Keratinocyte (primary cell): ENCODE results near the gene PRKCA. TPM values are rescaled to one million over a fixed set of nuclear protein-coding genes. Genes with fewer than 3 reads are reported as not detected.

Experiments
- DNase-seq: peaks from one replicate; pipeline ENCODE4 v3.0.0-alpha.2; 2011; ENCODE audit warnings: low read depth, missing footprints, low spot score
- FAIRE-seq: peaks from 2 replicates; lab custom pipeline; 2011; peaks lifted over from hg19 to GRCh38; lab: Jason Lieb, UNC
- H2AFZ ChIP-seq: 2 replicates; pipeline ENCODE4 v1.6.0; 2012; ENCODE audit warnings: low read length, control low read depth, inconsistent platforms; ENCODE audit not compliant: control insufficient read depth
- H3K27ac ChIP-seq: 2 replicates; pipeline ENCODE4 v1.5.1; 2011; ENCODE audit warnings: low read length; ENCODE audit not compliant: control insufficient read depth, insufficient read depth
- H3K27me3 ChIP-seq: 3 replicates; pipeline ENCODE4 v1.6.0; 2011; ENCODE audit warnings: low read length; ENCODE audit not compliant: control insufficient read depth, insufficient read depth; ENCODE audit errors: extremely low read depth
- H3K36me3 ChIP-seq, 2 experiments: 2 replicates in 1 of 2; 3 replicates in 1 of 2; pipeline ENCODE4 v1.5.1; 2011; ENCODE audit warnings: low read length in 2 of 2, mild to moderate bottlenecking in 1 of 2; ENCODE audit not compliant: control insufficient read depth in 2 of 2, insufficient read depth in 2 of 2; ENCODE audit errors: extremely low read depth in 1 of 2
- H3K4me1 ChIP-seq: 3 replicates; pipeline ENCODE4 v1.5.1; 2011; ENCODE audit warnings: low read length; ENCODE audit not compliant: control insufficient read depth, insufficient read depth; ENCODE audit errors: extremely low read depth
- H3K4me2 ChIP-seq: 3 replicates; pipeline ENCODE4 v1.6.0; 2011; ENCODE audit warnings: low read depth, low read length; ENCODE audit not compliant: control insufficient read depth, insufficient read depth; ENCODE audit errors: extremely low read depth
- H3K4me3 ChIP-seq, 3 experiments: fragments of 200-600 bp in 1 of 3; sonication (generic) in 1 of 3; 2 replicates in 2 of 3; 3 replicates in 1 of 3; pipeline ENCODE4 v1.5.1; 2011 to 2016; ENCODE audit warnings: low read length in 3 of 3, mild to moderate bottlenecking in 3 of 3, control low read depth in 2 of 3, inconsistent platforms in 1 of 3, low read depth in 1 of 3, mixed read lengths in 1 of 3, mixed run types in 1 of 3, moderate library complexity in 1 of 3; ENCODE audit not compliant: control insufficient read depth in 2 of 3, insufficient read depth in 2 of 3; ENCODE audit errors: extremely low read depth in 1 of 3
- H3K79me2 ChIP-seq: 2 replicates; pipeline ENCODE4 v1.6.0; 2012; ENCODE audit warnings: low read length; ENCODE audit not compliant: control insufficient read depth, insufficient read depth
- H3K9ac ChIP-seq: 3 replicates; pipeline ENCODE4 v1.6.0; 2011; ENCODE audit warnings: low read length; ENCODE audit not compliant: control insufficient read depth, insufficient read depth; ENCODE audit errors: extremely low read depth
- H3K9me1 ChIP-seq: 3 replicates; pipeline ENCODE4 v1.6.0; 2011; ENCODE audit warnings: low read length; ENCODE audit not compliant: control insufficient read depth, insufficient read depth; ENCODE audit errors: extremely low read depth
- H3K9me3 ChIP-seq: 2 replicates; pipeline ENCODE4 v1.5.1; 2012; ENCODE audit warnings: low read depth, low read length; ENCODE audit not compliant: control insufficient read depth
- H4K20me1 ChIP-seq: 3 replicates; pipeline ENCODE4 v1.6.0; 2011; ENCODE audit warnings: low read length; ENCODE audit not compliant: control insufficient read depth, insufficient read depth; ENCODE audit errors: extremely low read depth
- EZH2 ChIP-seq: IDR thresholded peaks from one replicate; pipeline ENCODE4 v1.6.1; 2012; ENCODE audit warnings: inconsistent platforms, mild to moderate bottlenecking, low read length, moderate library complexity
- dilution Hi-C: fragments of 300-500 bp; cut with MboI; formaldehyde crosslinking; loops from one replicate; pipeline ENCODE4 v1.7.0; 2020; ENCODE audit warnings: low sequenced_read_pairs; ENCODE audit not compliant: extremely low pct_ligation_motif_present
- polyA plus RNA-seq, 5 experiments: library from polyadenylated mRNA; depleted of rRNA in 3 of 5; stranded (reverse) in 3 of 5; stranded (forward) in 1 of 5; unstranded in 1 of 5; fragments of >200 nt; gene quantifications; 1 replicate in 1 of 5; 2 replicates in 3 of 5; 3 replicates in 1 of 5; pipeline versions ENCODE4 v1.2.1 to v1.2.3, GENCODE V29; 2011 to 2012; ENCODE audit warnings: missing spikeins in 2 of 5, low read depth in 1 of 5, low replicate concordance in 1 of 5
- TF ChIP-seq, protein P1 (sequence below), 3 experiments: IDR thresholded peaks in 1 of 3; conservative IDR thresholded peaks in 1 of 3; optimal IDR thresholded peaks in 1 of 3; 2 replicates in 2 of 3; 3 replicates in 1 of 3; pipeline versions ENCODE3 to v1.5.1; 2011; ENCODE audit warnings: low read length in 3 of 3, mild to moderate bottlenecking in 3 of 3, moderate library complexity in 2 of 3, control low read depth in 1 of 3, inconsistent platforms in 1 of 3; ENCODE audit not compliant: insufficient read depth in 2 of 3; ENCODE audit errors: extremely low read depth in 1 of 3

Gene PRKCA
- polyA plus RNA-seq, 1 donor (not counting 4 experiments of a cell fraction or from before 2014, with no cell fraction given) = 3.6 TPM

DNA sequence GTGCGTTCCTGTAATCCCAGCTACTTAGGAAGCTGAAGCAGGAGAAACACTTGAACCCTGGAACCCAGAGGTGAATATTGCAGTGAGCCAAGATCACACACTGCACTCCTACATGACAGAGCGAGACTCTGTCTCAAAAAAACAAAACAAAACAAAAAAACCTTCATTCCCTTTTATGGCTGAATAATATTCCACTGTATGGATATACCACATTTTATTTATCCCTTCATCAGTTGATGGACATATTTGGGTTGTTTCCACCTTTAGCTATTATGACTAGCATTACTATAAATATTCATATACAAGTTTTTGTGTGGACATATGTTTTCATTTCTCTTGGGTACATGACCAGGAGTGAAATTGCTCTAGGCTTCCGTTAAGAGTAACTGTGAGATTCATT, 30.9 kb upstream of the PRKCA start:
- no peak overlapping the region for H3K4me2 ChIP-seq
- DNase-seq (no peak), FAIRE-seq (no peak)
- H3K9me3 ChIP-seq = no peaks in the 10 kb centered on the region
- no peak overlapping the region for H3K4me3 ChIP-seq
- no peak overlapping the region for H3K27ac ChIP-seq
- TF ChIP-seq EZH2 = no peak
- TF ChIP-seq, protein P1, sequence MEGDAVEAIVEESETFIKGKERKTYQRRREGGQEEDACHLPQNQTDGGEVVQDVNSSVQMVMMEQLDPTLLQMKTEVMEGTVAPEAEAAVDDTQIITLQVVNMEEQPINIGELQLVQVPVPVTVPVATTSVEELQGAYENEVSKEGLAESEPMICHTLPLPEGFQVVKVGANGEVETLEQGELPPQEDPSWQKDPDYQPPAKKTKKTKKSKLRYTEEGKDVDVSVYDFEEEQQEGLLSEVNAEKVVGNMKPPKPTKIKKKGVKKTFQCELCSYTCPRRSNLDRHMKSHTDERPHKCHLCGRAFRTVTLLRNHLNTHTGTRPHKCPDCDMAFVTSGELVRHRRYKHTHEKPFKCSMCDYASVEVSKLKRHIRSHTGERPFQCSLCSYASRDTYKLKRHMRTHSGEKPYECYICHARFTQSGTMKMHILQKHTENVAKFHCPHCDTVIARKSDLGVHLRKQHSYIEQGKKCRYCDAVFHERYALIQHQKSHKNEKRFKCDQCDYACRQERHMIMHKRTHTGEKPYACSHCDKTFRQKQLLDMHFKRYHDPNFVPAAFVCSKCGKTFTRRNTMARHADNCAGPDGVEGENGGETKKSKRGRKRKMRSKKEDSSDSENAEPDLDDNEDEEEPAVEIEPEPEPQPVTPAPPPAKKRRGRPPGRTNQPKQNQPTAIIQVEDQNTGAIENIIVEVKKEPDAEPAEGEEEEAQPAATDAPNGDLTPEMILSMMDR (optimal IDR thresholded peaks at IDR 0.05 in 1 of 3, IDR thresholded peaks at IDR 0.05 in 1 of 3, conservative IDR thresholded peaks at IDR 0.05 in 1 of 3; ENCODE audit: extremely low read depth in 1 of 3, insufficient read depth in 2 of 3, low read length in 3 of 3) = no peak
- no peaks in the 10 kb centered on the region for H4K20me1 ChIP-seq
- H3K4me1 ChIP-seq = peaks cover 37% of the 10 kb centered on the region
- no peaks in the 10 kb centered on the region for H3K79me2 ChIP-seq
- H3K9me1 ChIP-seq = peaks cover 2% of the 10 kb centered on the region
- no peak overlapping the region for H3K9ac ChIP-seq
- H2AFZ ChIP-seq = no peak overlapping the region
- H3K36me3 ChIP-seq = no peaks in the 10 kb centered on the region
- dilution Hi-C loops = no loop called here
- H3K27me3 ChIP-seq = no peaks in the 10 kb centered on the region

DNA sequence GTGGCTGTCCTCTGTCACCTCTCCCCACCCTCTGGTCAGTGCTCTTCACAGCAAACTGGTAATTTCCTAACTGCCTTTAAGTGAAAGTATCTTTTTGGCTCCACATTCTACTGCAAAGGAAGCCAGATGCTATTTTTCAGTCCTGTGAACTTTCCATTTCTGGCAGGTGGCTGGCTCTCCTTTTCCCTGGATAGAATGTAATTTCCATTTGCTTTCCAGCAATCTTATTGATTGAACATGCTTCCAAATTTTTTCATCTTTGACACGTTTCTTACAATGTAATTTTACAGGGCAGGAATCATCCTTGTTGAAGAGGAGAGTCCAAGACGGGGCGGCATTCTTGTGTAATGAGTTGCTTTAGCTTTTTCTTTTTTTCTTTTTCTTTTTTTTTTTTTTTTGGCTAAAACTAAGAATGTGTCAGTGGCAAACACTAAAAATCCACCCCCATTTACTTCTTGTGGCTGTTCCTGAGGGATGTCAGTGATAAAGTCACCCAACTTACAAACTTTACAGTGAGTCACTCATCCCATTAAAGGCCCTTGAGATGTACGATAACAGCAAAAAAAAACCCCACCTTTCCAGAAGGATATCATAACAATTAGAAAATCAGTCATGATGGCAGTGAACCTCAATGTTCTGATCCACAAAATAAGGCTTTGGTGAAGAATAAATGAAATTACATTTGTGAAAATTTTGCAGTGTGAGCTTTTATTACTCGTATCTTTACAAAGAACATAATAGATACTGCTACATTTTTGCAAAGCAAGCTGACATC, 29.4 kb upstream of the PRKCA start:
- DNase-seq (no peak), FAIRE-seq (no peak)
- Histone ChIP-seq H3K36me3 (no peaks in the 10 kb centered on the region), H3K27ac (peak overlapping the region; percentile 36), H3K79me2 (no peaks in the 10 kb centered on the region), H3K4me1 (peaks cover 39% of the 10 kb centered on the region), H2AFZ (peak overlapping the region; percentile 6), H3K9ac (no peak overlapping the region), H3K27me3 (no peaks in the 10 kb centered on the region), H3K9me1 (peaks cover 2% of the 10 kb centered on the region), H3K9me3 (no peaks in the 10 kb centered on the region), H3K4me3 (peak overlapping the region in 1 of 3 experiments; percentile 38), H4K20me1 (no peaks in the 10 kb centered on the region), H3K4me2 (peak overlapping the region; percentile 70)
- dilution Hi-C loops = no loop called here
- no peak for TF ChIP-seq EZH2
- TF ChIP-seq, protein P1 (optimal IDR thresholded peaks at IDR 0.05 in 1 of 3, IDR thresholded peaks at IDR 0.05 in 1 of 3, conservative IDR thresholded peaks at IDR 0.05 in 1 of 3; ENCODE audit: extremely low read depth in 1 of 3, insufficient read depth in 2 of 3, low read length in 3 of 3) = no peak
